ENCODE results near the gene ZNF385C. TPM values are rescaled to one million over a fixed set of nuclear protein-coding genes. Genes with fewer than 3 reads are reported as not detected.

Gene ZNF385C
- total RNA-seq, 1 experiment from 2014 or later, result 2.8 TPM

DNA sequence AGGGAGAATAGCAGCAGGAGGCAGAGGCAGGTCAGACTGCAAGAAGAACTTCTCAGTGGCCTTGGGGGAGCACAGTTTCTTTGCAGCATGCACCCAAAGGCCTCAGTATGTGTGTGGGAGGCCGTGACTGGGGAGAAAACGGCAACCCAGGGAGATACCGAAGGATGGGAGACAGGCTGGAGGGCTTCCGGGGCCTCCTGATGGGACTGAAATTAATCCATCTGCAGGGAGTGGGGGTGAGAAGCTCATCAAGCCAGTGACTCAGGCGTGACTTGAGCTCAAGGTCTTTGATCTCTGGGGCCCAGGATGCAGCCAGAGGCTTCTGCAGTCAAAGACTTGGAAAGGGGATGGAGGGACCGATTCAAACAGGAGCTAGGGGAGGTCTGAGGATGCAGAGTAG is 42.8 kb downstream of the ZNF385C start:
- H2BK20ac ChIP-seq (ENCODE audit: low read depth, low read length, poor library complexity, severe bottlenecking), result no peak overlapping the region
- no peak overlapping the region for H2BK120ac ChIP-seq (ENCODE audit: low read depth, low read length, poor library complexity, severe bottlenecking)
- no peak overlapping the region for H2BK5ac ChIP-seq (ENCODE audit: insufficient read length, low read length)
- no peak overlapping the region; the same call in 1 of the 2 replicates for H3K14ac ChIP-seq (ENCODE audit: insufficient read depth, low read length)
- no peak overlapping the region for H3K23ac ChIP-seq (ENCODE audit: insufficient read length, low read depth, low read length)
- H3K9ac ChIP-seq (ENCODE audit: extremely low read depth, insufficient read length, low read length), result no peak overlapping the region
- H3K79me2 ChIP-seq (ENCODE audit: insufficient read depth, low read length), result no peaks in the 10 kb centered on the region
- no peak overlapping the region for H3K4me2 ChIP-seq (ENCODE audit: insufficient read depth, insufficient read length, low read length)
- H2AFZ ChIP-seq (ENCODE audit: low read length), result no peak overlapping the region
- H3K4ac ChIP-seq (ENCODE audit: low read depth, low read length), result no peak overlapping the region
- TF ChIP-seq, protein P1, sequence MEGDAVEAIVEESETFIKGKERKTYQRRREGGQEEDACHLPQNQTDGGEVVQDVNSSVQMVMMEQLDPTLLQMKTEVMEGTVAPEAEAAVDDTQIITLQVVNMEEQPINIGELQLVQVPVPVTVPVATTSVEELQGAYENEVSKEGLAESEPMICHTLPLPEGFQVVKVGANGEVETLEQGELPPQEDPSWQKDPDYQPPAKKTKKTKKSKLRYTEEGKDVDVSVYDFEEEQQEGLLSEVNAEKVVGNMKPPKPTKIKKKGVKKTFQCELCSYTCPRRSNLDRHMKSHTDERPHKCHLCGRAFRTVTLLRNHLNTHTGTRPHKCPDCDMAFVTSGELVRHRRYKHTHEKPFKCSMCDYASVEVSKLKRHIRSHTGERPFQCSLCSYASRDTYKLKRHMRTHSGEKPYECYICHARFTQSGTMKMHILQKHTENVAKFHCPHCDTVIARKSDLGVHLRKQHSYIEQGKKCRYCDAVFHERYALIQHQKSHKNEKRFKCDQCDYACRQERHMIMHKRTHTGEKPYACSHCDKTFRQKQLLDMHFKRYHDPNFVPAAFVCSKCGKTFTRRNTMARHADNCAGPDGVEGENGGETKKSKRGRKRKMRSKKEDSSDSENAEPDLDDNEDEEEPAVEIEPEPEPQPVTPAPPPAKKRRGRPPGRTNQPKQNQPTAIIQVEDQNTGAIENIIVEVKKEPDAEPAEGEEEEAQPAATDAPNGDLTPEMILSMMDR (conservative IDR thresholded peaks at IDR 0.05), result no peak
- Mint-ChIP-seq H3K36me3 (ENCODE audit: insufficient read depth in 1 of 3, low read depth in 3 of 3) (no peaks in the 10 kb centered on the region; a peak in 1 of 7 replicates), H3K4me1 (peaks cover 42 to 66% of the 10 kb centered on the region in 2 experiments), H3K9me3 (no peaks in the 10 kb centered on the region; a peak in 1 of 5 replicates), H3K4me3 (peak overlapping the region in 1 of 2 experiments; percentile 51; a peak in 1 of 5 replicates), H3K27ac (peak overlapping the region in 2 of 3 experiments; percentile 75 to 80; a peak in 4 of 7 replicates), H3K27me3 (ENCODE audit: low read depth) (peaks cover 24% of the 10 kb centered on the region)
- no peaks in the 10 kb centered on the region for H3K79me1 ChIP-seq (ENCODE audit: insufficient read depth, low read depth, low read length, poor library complexity, severe bottlenecking)
- H4K8ac ChIP-seq (replicated peaks; ENCODE audit: insufficient read length, low read depth, low read length), result no peak overlapping the region
- H3K56ac ChIP-seq (ENCODE audit: insufficient read length, low read depth, low read length), result no peak overlapping the region
- H4K20me1 ChIP-seq (ENCODE audit: control insufficient read depth, insufficient read depth, insufficient read length), result no peaks in the 10 kb centered on the region
- H3K9me3 ChIP-seq (ENCODE audit: control insufficient read depth, low read depth, low read length), result no peaks in the 10 kb centered on the region
- WGBS (ENCODE audit: extremely low coverage, insufficient read length, low lambda C conversion rate), result no CpG with 5 or more reads among the region's 6 CpGs
- peaks cover 4% of the 10 kb centered on the region for H3K23me2 ChIP-seq (ENCODE audit: insufficient read length, low read depth, low read length, poor library complexity, severe bottlenecking)
- no peak overlapping the region for H2BK12ac ChIP-seq (ENCODE audit: insufficient read length, low read depth, low read length)
- no peak overlapping the region for H3T11ph ChIP-seq (ENCODE audit: low read length)
- H3K27me3 ChIP-seq (ENCODE audit: insufficient read depth, low read length), result no peaks in the 10 kb centered on the region
- H2AK5ac ChIP-seq (ENCODE audit: insufficient read length, low read length), result no peak overlapping the region
- no peak overlapping the region for H4K5ac ChIP-seq (ENCODE audit: insufficient read length, low read depth, low read length)
- peak; percentile 36 for DNase-seq
- no peak overlapping the region for H3K18ac ChIP-seq (ENCODE audit: insufficient read length, low read depth, low read length)
- H3K4me1 ChIP-seq (ENCODE audit: insufficient read depth, low read length), result peaks cover 5% of the 10 kb centered on the region; the same call in 1 of the 2 replicates
- no peak overlapping the region for H4K91ac ChIP-seq (ENCODE audit: insufficient read length, low read depth, low read length)
- no peak overlapping the region for H2BK15ac ChIP-seq (ENCODE audit: low read depth, low read length)
- H3K27ac ChIP-seq (ENCODE audit: insufficient read length, low read depth, low read length), result no peak overlapping the region

All from H9 (cell line).